ENCODE data around the gene COP1.

Gene COP1

GRCh38 chr1:175960169-175960568, 246.9 kb downstream of the COP1 start:
- DNase-seq (ENCODE audit: low spot score), result no peak

- DNase-seq (ENCODE audit: low spot score), result no peak
Observed at GRCh38 chr1:175951627-175952026, 255.5 kb downstream of the COP1 start.

- DNase-seq (ENCODE audit: low spot score), result no peak
Observed at GRCh38 chr1:175947771-175948170, 259.3 kb downstream of the COP1 start.

GRCh38 chr1:175944591-175944990, 262.5 kb downstream of the COP1 start:
- DNase-seq (ENCODE audit: low spot score), result no peak

- no peak for DNase-seq (ENCODE audit: low spot score)
Observed at GRCh38 chr1:175941164-175941563, 265.9 kb downstream of the COP1 start.

GRCh38 chr1:175936736-175937135, 270.4 kb downstream of the COP1 start:
- DNase-seq (ENCODE audit: low spot score), result no peak

- no peak for DNase-seq (ENCODE audit: low spot score)
Observed at GRCh38 chr1:175935566-175936115, 271.4 kb downstream of the COP1 start.

GRCh38 chr1:175935166-175935565, 271.9 kb downstream of the COP1 start:
- DNase-seq (ENCODE audit: low spot score), result no peak

- DNase-seq (ENCODE audit: low spot score), result no peak
Observed at GRCh38 chr1:175933801-175934200, 273.3 kb downstream of the COP1 start.

- DNase-seq (ENCODE audit: low spot score), result no peak
Observed at GRCh38 chr1:175927944-175928343, 279.1 kb downstream of the COP1 start.

GRCh38 chr1:175922254-175922881, 284.7 kb downstream of the COP1 start:
- no peak for DNase-seq (ENCODE audit: low spot score)

GRCh38 chr1:175920381-175920780, 286.7 kb downstream of the COP1 start:
- DNase-seq (ENCODE audit: low spot score), result no peak

- DNase-seq (ENCODE audit: low spot score), result no peak
Observed at GRCh38 chr1:175919001-175919400, 288.1 kb downstream of the COP1 start.

GRCh38 chr1:175918364-175918801, 288.7 kb downstream of the COP1 start:
- DNase-seq (ENCODE audit: low spot score), result no peak

- DNase-seq (ENCODE audit: low spot score), result no peak
Observed at GRCh38 chr1:175914115-175914514, 293.0 kb downstream of the COP1 start.

- DNase-seq (ENCODE audit: low spot score), result no peak
Observed at GRCh38 chr1:175911138-175911537, 295.9 kb downstream of the COP1 start.

GRCh38 chr1:175906370-175906769, 300.7 kb downstream of the COP1 start:
- no peak for DNase-seq (ENCODE audit: low spot score)

GRCh38 chr1:175904808-175905207, 302.3 kb downstream of the COP1 start:
- no peak for DNase-seq (ENCODE audit: low spot score)

- no peak for DNase-seq (ENCODE audit: low spot score)
Observed at GRCh38 chr1:175902281-175902680, 304.8 kb downstream of the COP1 start.

GRCh38 chr1:175901076-175901836, 305.8 kb downstream of the COP1 start:
- DNase-seq (ENCODE audit: low spot score), result no peak

GRCh38 chr1:175900171-175900570, 306.9 kb downstream of the COP1 start:
- no peak for DNase-seq (ENCODE audit: low spot score)

- no peak for DNase-seq (ENCODE audit: low spot score)
Observed at GRCh38 chr1:175895966-175896365, 311.1 kb downstream of the COP1 start.
